H9 (cell line): ENCODE results near the gene ARL16. TPM values are rescaled to one million over a fixed set of nuclear protein-coding genes. Genes with fewer than 3 reads are reported as not detected.

Experiments used
- DNase-seq: peaks from one replicate; pipeline ENCODE4 v3.0.0-alpha.2; 2017
- H2AFZ ChIP-seq: one replicate; pipeline ENCODE4 v1.6.1; 2013; ENCODE audit warnings: mild to moderate bottlenecking, low read length, control low read depth, moderate library complexity
- H2AK5ac ChIP-seq: 2 replicates; pipeline ENCODE4 v1.6.1; 2013; ENCODE audit warnings: low read length, control low read depth, mixed read lengths; ENCODE audit not compliant: insufficient read length
- H2BK120ac ChIP-seq: one replicate; pipeline ENCODE4 v1.6.1; 2013; ENCODE audit warnings: low read depth, mild to moderate bottlenecking, low read length, control low read depth, inconsistent platforms; ENCODE audit not compliant: poor library complexity, severe bottlenecking
- H2BK12ac ChIP-seq: 2 replicates; pipeline ENCODE4 v1.6.1; 2013; ENCODE audit warnings: low read length, control low read depth, mixed read lengths, low read depth; ENCODE audit not compliant: insufficient read length
- H2BK15ac ChIP-seq: 2 replicates; pipeline ENCODE4 v1.6.1; 2013; ENCODE audit warnings: low read depth, low read length, control low read depth
- H2BK20ac ChIP-seq: one replicate; pipeline ENCODE4 v1.6.1; 2013; ENCODE audit warnings: low read depth, mild to moderate bottlenecking, low read length, control low read depth, inconsistent platforms; ENCODE audit not compliant: poor library complexity, severe bottlenecking
- H2BK5ac ChIP-seq: 2 replicates; pipeline ENCODE4 v1.6.1; 2013; ENCODE audit warnings: low read length, control low read depth, mixed read lengths; ENCODE audit not compliant: insufficient read length
- H3K14ac ChIP-seq: 2 replicates; pipeline ENCODE4 v1.6.1; 2013; ENCODE audit warnings: low read length, control low read depth; ENCODE audit not compliant: insufficient read depth
- H3K18ac ChIP-seq: 2 replicates; pipeline ENCODE4 v1.6.1; 2013; ENCODE audit warnings: low read depth, mild to moderate bottlenecking, mixed read lengths, low read length, control low read depth; ENCODE audit not compliant: insufficient read length
- H3K23ac ChIP-seq: 2 replicates; pipeline ENCODE4 v1.6.1; 2013; ENCODE audit warnings: low read length, control low read depth, mixed read lengths, low read depth; ENCODE audit not compliant: insufficient read length
- H3K23me2 ChIP-seq: 2 replicates; pipeline ENCODE4 v1.6.1; 2013; ENCODE audit warnings: low read depth, mild to moderate bottlenecking, mixed read lengths, low read length, control low read depth; ENCODE audit not compliant: insufficient read length, poor library complexity, severe bottlenecking
- H3K27ac ChIP-seq: 2 replicates; pipeline ENCODE4 v1.5.1; 2013; ENCODE audit warnings: low read length, control low read depth, mixed read lengths, low read depth; ENCODE audit not compliant: insufficient read length
- H3K27me3 ChIP-seq: 2 replicates; pipeline ENCODE4 v1.6.1; 2013; ENCODE audit warnings: low read length, control low read depth, inconsistent platforms; ENCODE audit not compliant: insufficient read depth
- H3K4ac ChIP-seq: 2 replicates; pipeline ENCODE4 v1.6.1; 2013; ENCODE audit warnings: low read depth, mild to moderate bottlenecking, control low read depth, inconsistent platforms, low read length, moderate library complexity
- H3K4me1 ChIP-seq: 2 replicates; pipeline ENCODE4 v1.6.1; 2013; ENCODE audit warnings: low read length, control low read depth, inconsistent platforms; ENCODE audit not compliant: insufficient read depth
- H3K4me2 ChIP-seq: 2 replicates; pipeline ENCODE4 v1.6.1; 2013; ENCODE audit warnings: low read length, control low read depth, mixed read lengths; ENCODE audit not compliant: insufficient read length, insufficient read depth
- H3K56ac ChIP-seq: 2 replicates; pipeline ENCODE4 v1.6.1; 2013; ENCODE audit warnings: low read depth, mild to moderate bottlenecking, mixed read lengths, low read length, control low read depth; ENCODE audit not compliant: insufficient read length
- H3K79me1 ChIP-seq: 2 replicates; pipeline ENCODE4 v1.6.1; 2013; ENCODE audit warnings: low read depth, mild to moderate bottlenecking, moderate library complexity, low read length, control low read depth, inconsistent platforms; ENCODE audit not compliant: insufficient read depth, poor library complexity, severe bottlenecking
- H3K79me2 ChIP-seq: 2 replicates; pipeline ENCODE4 v1.6.1; 2013; ENCODE audit warnings: low read length, control low read depth, inconsistent platforms; ENCODE audit not compliant: insufficient read depth
- H3K9ac ChIP-seq: 2 replicates; pipeline ENCODE4 v1.6.1; 2013; ENCODE audit warnings: low read length, control low read depth, mixed read lengths; ENCODE audit not compliant: insufficient read length; ENCODE audit errors: extremely low read depth
- H3K9me3 ChIP-seq: one replicate; pipeline ENCODE4 v1.6.1; 2013; ENCODE audit warnings: low read depth, low read length, inconsistent platforms; ENCODE audit not compliant: control insufficient read depth
- H3T11ph ChIP-seq: one replicate; pipeline ENCODE4 v1.6.1; 2013; ENCODE audit warnings: mild to moderate bottlenecking, low read length, control low read depth, inconsistent platforms
- H4K20me1 ChIP-seq: one replicate; pipeline ENCODE4 v1.6.1; 2013; ENCODE audit not compliant: control insufficient read depth, insufficient read length, insufficient read depth
- H4K5ac ChIP-seq: 2 replicates; pipeline ENCODE4 v1.6.1; 2013; ENCODE audit warnings: low read depth, mild to moderate bottlenecking, mixed read lengths, low read length, control low read depth; ENCODE audit not compliant: insufficient read length
- H4K8ac ChIP-seq: replicated peaks from 2 replicates; pipeline ENCODE4 v1.6.1; 2013; ENCODE audit warnings: low read length, control low read depth, mixed read lengths, low read depth; ENCODE audit not compliant: insufficient read length
- H4K91ac ChIP-seq: 2 replicates; pipeline ENCODE4 v1.6.1; 2013; ENCODE audit warnings: low read depth, mild to moderate bottlenecking, moderate library complexity, mixed read lengths, low read length, control low read depth; ENCODE audit not compliant: insufficient read length
- H3K27ac Mint-ChIP-seq, 3 experiments: 2 replicates in 2 of 3; 3 replicates in 1 of 3; pipeline ENCODE4 v1.8.0; 2020 to 2021; ENCODE audit warnings: mixed read lengths in 3 of 3, mild to moderate bottlenecking in 1 of 3, moderate library complexity in 1 of 3
- H3K27me3 Mint-ChIP-seq: 2 replicates; pipeline ENCODE4 v1.8.0; 2021; ENCODE audit warnings: low read depth, mild to moderate bottlenecking, moderate library complexity, mixed read lengths
- H3K36me3 Mint-ChIP-seq, 3 experiments: 2 replicates in 2 of 3; 3 replicates in 1 of 3; pipeline ENCODE4 v1.8.0; 2020 to 2021; ENCODE audit warnings: low read depth in 3 of 3, mixed read lengths in 3 of 3; ENCODE audit not compliant: insufficient read depth in 1 of 3
- H3K4me1 Mint-ChIP-seq, 2 experiments: 2 replicates each; pipeline ENCODE4 v1.8.0; 2020; ENCODE audit warnings: mixed read lengths in 2 of 2
- H3K4me3 Mint-ChIP-seq, 2 experiments: 2 replicates in 1 of 2; 3 replicates in 1 of 2; pipeline ENCODE4 v1.8.0; 2020 to 2021; ENCODE audit warnings: mild to moderate bottlenecking in 2 of 2, mixed read lengths in 2 of 2, moderate library complexity in 1 of 2
- H3K9me3 Mint-ChIP-seq, 2 experiments: 2 replicates in 1 of 2; 3 replicates in 1 of 2; pipeline ENCODE4 v1.8.0; 2020; ENCODE audit warnings: mild to moderate bottlenecking in 2 of 2, mixed read lengths in 2 of 2, moderate library complexity in 1 of 2
- WGBS: extraction: QIAGEN DNeasy Blood & Tissue Kit; methylation state at CpG from one replicate; pipeline ENCODE4 v1.1.7; 2013; ENCODE audit warnings: missing lambda C conversion rate, low lambda C conversion rate, mixed read lengths; ENCODE audit not compliant: insufficient read length; ENCODE audit errors: extremely low coverage; 5-methylcytosine and 5-hydroxymethylcytosine counted together
- total RNA-seq: library from RNA; stranded (reverse); gene quantifications from 2 replicates; pipeline ENCODE4 v1.2.1, GENCODE V29; 2021
- TF ChIP-seq, protein P1 (sequence below): fragments of 200-600 bp; sonication (generic); conservative IDR thresholded peaks from 3 replicates; pipeline ENCODE4 v1.8.0; 2021; ENCODE audit warnings: antibody characterized with exemption, mild to moderate bottlenecking

ARL16 gene
- total RNA-seq, 1 experiment from 2014 or later = 58.6 TPM

DNA sequence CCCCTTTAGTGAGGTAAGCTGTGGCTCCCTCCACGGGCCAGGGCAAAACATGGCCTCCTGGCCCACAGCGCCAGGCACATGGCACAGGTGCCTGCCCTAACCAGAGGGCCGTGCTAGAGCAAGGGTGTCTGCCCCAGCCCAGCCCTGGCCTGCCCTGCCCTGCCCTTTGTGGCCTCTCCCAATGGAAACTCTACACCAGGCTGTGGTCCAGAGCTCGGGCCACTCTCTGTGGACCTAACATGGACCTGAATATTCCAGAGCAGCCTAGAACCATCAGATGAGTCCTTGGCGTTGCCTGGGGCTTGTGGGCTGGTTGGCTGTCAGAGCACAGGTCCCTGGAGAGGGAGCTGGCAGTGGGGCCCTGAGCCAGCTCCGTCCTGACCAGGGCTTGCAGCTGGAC lies 11.6 kb upstream of the ARL16 start:
- H3K27me3 Mint-ChIP-seq = no peaks in the 10 kb centered on the region
- Histone ChIP-seq H3K14ac (no peak overlapping the region), H3K18ac (no peak overlapping the region), H3K27me3 (no peaks in the 10 kb centered on the region), H2AFZ (no peak overlapping the region), H3K23ac (no peak overlapping the region), H2BK120ac (no peak overlapping the region), H3K9ac (no peak overlapping the region), H2BK15ac (no peak overlapping the region), H3K56ac (no peak overlapping the region), H4K8ac (no peak overlapping the region), H3K23me2 (no peaks in the 10 kb centered on the region), H4K91ac (no peak overlapping the region), H2BK12ac (no peak overlapping the region), H3K4ac (no peak overlapping the region), H3K9me3 (no peaks in the 10 kb centered on the region), H3K79me1 (no peaks in the 10 kb centered on the region), H4K5ac (no peak overlapping the region), H4K20me1 (no peaks in the 10 kb centered on the region), H2BK20ac (no peak overlapping the region), H3K4me1 (no peaks in the 10 kb centered on the region), H3K79me2 (no peaks in the 10 kb centered on the region), H3T11ph (no peak overlapping the region), H2BK5ac (no peak overlapping the region), H3K4me2 (no peak overlapping the region), H3K27ac (no peak overlapping the region), H2AK5ac (no peak overlapping the region)
- no peak overlapping the region for H3K27ac Mint-ChIP-seq
- peaks cover 27 to 69% (median 57%) of the 10 kb centered on the region in 3 experiments for H3K36me3 Mint-ChIP-seq
- no peak overlapping the region for H3K4me3 Mint-ChIP-seq
- no CpG with 5 or more reads among the region's 6 CpGs for WGBS
- H3K4me1 Mint-ChIP-seq = no peaks in the 10 kb centered on the region
- TF ChIP-seq, protein P1, sequence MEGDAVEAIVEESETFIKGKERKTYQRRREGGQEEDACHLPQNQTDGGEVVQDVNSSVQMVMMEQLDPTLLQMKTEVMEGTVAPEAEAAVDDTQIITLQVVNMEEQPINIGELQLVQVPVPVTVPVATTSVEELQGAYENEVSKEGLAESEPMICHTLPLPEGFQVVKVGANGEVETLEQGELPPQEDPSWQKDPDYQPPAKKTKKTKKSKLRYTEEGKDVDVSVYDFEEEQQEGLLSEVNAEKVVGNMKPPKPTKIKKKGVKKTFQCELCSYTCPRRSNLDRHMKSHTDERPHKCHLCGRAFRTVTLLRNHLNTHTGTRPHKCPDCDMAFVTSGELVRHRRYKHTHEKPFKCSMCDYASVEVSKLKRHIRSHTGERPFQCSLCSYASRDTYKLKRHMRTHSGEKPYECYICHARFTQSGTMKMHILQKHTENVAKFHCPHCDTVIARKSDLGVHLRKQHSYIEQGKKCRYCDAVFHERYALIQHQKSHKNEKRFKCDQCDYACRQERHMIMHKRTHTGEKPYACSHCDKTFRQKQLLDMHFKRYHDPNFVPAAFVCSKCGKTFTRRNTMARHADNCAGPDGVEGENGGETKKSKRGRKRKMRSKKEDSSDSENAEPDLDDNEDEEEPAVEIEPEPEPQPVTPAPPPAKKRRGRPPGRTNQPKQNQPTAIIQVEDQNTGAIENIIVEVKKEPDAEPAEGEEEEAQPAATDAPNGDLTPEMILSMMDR = no peak
- no peak for DNase-seq
- no peaks in the 10 kb centered on the region for H3K9me3 Mint-ChIP-seq
